Fibroblast of the aortic adventitia (primary cell): ENCODE data around the gene PHB1. TPM values are rescaled to one million over a fixed set of nuclear protein-coding genes. Genes with fewer than 3 reads are reported as not detected.
"Not testable (repeated sequence)": the region's sequence is repeated elsewhere in the genome, so short reads cannot be mapped to it uniquely, and the experiment has no call there.

Experiments
- DNase-seq: peaks from one replicate; pipeline ENCODE4 v3.0.0-alpha.2; 2010; ENCODE audit warnings: low read depth
- H3K4me3 ChIP-seq: 2 replicates; pipeline ENCODE4 v1.5.1; 2011; ENCODE audit warnings: low read depth, mild to moderate bottlenecking, control low read depth, low read length, moderate library complexity
- total RNA-seq: library from RNA; depleted of rRNA; stranded (reverse); fragments of >200 nt; gene quantifications from 2 replicates; pipeline ENCODE4 v1.2.3, GENCODE V29; 2012; ENCODE audit warnings: low replicate concordance
- TF ChIP-seq, protein P1 (sequence below): IDR thresholded peaks from 2 replicates; pipeline ENCODE4 v1.5.1; 2011; ENCODE audit warnings: mild to moderate bottlenecking, low read length, control low read depth, inconsistent platforms; ENCODE audit not compliant: insufficient read depth

The PHB1 gene
- total RNA-seq, 1 donor, result 103 TPM

DNA sequence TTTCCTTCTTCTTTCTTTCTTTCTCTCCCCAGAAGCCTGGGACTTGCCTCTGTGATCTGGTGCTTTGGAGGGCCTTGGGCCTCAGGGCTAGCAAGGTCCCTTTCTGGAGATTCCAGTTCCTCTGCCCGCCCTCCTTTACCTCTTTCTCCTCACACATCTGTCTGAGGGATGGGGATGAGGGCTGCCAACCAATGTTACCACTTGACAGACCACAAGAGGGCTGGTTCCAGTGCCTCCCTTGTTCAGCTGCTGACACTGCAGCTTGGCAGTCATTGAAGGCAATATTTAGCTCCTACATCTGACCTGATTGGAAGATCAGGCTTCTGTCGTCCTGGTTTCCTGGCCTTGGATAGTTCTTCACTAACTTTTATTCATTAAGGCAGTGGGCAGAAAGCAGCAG lies 49.0 kb downstream of the PHB1 start:
- no peak for DNase-seq
- H3K4me3 ChIP-seq, result no peak overlapping the region
- TF ChIP-seq, protein P1, sequence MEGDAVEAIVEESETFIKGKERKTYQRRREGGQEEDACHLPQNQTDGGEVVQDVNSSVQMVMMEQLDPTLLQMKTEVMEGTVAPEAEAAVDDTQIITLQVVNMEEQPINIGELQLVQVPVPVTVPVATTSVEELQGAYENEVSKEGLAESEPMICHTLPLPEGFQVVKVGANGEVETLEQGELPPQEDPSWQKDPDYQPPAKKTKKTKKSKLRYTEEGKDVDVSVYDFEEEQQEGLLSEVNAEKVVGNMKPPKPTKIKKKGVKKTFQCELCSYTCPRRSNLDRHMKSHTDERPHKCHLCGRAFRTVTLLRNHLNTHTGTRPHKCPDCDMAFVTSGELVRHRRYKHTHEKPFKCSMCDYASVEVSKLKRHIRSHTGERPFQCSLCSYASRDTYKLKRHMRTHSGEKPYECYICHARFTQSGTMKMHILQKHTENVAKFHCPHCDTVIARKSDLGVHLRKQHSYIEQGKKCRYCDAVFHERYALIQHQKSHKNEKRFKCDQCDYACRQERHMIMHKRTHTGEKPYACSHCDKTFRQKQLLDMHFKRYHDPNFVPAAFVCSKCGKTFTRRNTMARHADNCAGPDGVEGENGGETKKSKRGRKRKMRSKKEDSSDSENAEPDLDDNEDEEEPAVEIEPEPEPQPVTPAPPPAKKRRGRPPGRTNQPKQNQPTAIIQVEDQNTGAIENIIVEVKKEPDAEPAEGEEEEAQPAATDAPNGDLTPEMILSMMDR, result peak; percentile 10

DNA sequence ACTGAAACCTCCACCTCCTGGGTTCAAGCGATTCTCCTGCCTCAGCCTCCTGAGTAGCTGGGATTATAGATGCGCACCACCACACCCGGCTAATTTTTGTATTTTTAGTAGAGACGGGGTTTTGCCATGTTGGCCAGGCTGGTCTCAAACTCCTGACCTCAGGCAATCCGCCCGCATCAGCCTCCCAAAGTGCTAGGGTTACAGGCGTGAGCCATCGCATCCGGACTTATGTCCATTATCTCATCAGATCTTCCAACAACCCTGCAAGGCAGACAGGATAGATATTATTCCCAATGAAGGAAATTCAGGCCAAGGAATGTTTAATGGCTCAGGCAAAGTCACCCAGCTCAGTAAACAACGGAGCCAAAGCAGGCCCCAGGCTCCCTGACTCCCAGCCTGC lies 49.6 kb downstream of the PHB1 start:
- DNase-seq, result not testable (repeated sequence)

DNA sequence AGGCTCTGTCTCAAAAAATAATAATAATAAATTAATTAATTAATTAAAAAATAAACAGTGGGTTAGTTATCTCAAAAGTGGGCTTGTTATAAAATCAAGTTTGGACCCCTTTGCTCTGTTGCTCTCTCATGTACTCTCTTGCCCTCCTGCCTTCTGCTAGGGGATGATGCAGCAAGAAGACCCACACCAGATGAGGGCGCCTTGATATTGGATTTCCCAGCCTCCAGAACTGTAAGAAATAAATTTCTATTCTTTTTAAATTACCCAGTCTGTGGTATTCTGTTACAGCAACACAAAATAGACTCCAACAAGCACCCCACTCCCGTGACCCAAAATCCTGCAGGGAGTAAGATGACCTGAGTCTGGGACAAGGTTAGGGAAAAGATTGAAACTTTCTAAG lies 50.6 kb downstream of the PHB1 start:
- DNase-seq, result no peak
- TF ChIP-seq, protein P1, result no peak
- no peak overlapping the region for H3K4me3 ChIP-seq

More for the DNA sequence above, 49.6 kb downstream of the PHB1 start:
- not testable (repeated sequence) for H3K4me3 ChIP-seq

DNA sequence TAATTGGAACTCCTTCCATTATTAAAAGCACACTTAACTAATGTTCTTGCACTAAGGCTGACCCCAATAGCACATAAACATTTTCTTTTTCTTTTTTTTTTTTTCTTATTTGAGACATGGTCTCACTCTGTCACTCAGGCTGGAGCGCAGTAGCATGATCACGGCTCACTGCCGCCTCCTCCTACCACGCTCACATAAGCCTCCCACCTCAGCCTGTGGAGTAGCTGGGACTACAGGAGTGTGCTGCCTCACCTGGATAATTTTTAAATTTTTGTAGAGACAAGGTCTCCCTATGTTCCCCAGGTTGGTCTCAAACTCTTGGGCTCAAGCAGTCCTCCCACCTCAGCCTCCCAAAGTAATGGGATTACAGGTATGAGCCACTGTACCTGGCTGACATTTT lies 51.4 kb downstream of the PHB1 start:
- TF ChIP-seq, protein P1, result no peak
- no peak overlapping the region for H3K4me3 ChIP-seq
- no peak for DNase-seq

DNA sequence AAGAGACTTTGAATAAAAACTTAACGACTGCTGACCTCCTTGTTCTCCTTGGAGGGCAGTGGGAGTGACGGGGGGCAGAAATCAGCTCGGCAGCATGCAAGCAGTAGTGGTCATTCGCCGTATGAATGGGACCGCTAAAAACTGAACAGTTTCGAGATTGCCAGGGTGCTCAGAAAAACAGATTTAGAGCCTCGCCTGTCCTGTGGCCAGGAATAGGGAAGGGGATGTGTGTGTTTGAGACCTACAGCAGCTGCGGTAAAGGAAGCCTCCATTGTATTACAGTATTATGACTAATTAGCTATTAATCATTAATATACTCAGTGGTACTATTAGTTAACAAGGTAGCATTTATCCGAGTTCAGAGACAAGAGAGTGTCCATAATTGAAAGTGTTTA lies 52.0 kb downstream of the PHB1 start:
- H3K4me3 ChIP-seq, result peak overlapping the region; percentile 87
- TF ChIP-seq, protein P1, result no peak
- no peak for DNase-seq

DNA sequence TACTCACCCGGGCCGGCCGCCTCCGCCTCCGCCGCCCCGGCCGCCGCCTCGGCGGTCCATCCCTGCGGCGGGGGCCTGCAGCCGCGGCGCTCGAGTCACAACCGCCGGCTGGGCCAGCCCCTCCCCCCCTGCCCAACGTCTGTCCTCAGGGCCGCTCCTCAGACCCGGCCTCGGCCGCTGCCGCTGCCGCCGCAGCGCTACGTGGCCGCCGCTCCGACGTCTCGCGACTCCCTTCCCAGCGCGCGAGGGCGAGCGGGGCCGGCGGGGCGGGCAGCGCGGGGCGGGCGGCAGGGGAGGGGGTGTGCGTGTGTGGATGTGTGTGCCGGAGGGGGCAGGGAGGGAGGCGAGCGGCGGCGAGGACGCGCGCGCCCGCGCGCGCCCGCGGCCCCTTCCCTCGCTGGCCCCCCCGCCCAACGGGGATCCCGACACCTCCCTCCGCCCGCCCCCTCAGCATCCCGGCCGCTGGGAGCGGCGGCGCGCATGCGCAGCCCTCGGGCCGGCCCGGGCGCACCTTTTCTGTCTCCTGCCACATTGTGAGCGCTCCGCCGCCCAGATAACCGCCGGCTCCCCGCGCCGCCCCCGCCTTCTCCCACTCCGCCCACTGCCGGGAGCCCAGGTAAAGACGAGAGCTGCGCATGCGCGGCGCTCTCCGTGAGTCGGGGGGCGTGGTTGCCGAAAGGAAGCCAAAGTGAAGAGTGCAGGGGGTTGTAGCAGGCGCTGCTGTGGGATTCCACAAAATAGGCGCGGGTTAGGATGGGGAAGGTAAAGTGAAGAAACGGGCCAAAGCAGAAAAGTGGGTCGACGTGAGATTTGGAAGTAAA lies 52.6 kb downstream of the PHB1 start, which contains the start of gene ZNF652:
Gene ZNF652 (minus strand): TSS at position 349 of the 821 bp plus-strand sequence. CDS start 44,525 bp downstream, outside the sequence.
- peak within 1 kb of the TSS; percentile 87 for H3K4me3 ChIP-seq
- TF ChIP-seq, protein P1, result no peak
- DNase-seq, result peak; percentile 72

DNA sequence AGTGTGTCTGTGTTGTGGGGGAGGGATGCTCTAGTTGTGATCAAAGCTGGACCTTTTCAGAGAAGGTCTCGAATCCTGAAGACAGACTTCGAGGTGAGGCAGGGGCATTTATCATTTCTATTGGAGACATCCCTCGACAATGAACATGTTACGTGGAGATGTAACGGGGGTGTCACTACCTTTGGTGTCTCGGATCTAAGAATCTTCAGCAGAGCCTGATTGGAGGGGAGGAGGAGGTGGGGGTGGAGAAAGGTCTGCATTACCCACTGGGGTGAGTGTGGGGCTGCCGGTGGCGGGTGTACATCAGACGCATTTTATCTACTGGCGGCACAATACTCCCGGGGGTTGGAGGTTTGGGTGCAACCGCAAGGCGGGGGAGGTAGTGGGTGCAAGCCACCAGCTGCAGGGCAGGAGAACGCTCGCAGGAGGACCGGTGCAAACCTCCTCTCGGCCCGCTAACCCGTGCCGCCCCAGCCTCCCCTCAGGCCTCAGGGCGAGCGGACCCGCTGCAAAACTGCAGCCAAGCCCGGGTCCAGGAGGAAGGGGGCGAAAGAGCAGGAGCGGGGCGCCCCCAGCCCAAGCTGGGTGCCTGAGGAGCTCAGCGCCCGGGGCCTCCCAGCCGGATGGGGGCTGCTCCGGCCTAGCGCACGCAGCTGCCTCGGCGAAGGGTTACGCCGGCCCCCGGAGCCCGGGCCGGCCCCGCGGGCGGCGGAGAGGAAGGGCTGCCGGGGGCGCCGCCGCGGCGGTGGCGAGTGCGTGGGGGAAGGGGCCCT lies 53.4 kb downstream of the PHB1 start:
- peak; percentile 18 for DNase-seq
- peak overlapping the region; percentile 87 for H3K4me3 ChIP-seq
- TF ChIP-seq, protein P1, result no peak
